Kidney capillary endothelial cell (primary cell): ENCODE results near the gene GALC.
A peak's percentile ranks its signal among the peaks of the same experiment; 100 is the strongest.

Experiments
- DNase-seq: peaks from one replicate; pipeline ENCODE4 v3.0.0-alpha.2; 2018; ENCODE audit warnings: low spot score

GALC gene

DNA sequence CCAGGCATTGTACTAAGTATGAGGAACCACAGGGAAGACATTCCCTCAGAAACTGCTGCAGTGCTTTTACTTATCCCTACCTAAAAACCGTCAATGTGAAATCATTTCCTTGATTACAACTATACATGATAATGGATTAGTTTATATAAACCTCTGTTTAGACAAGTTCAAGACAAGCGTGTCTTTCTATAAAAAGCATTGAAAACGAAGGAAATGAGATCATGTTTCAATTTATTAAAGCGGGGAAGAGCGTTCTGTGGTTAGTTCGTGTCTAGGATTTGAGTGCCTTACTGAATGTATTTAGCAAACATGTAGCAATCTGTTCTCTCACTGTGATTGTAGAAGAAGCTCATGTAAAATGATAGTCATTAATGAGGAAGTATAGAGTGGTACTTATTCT, 37.5 kb downstream of the GALC start:
- no peak for DNase-seq

GRCh38 chr14:87952307-87953094, 40.5 kb downstream of the GALC start:
- DNase-seq, result no peak

GRCh38 chr14:87944987-87945604, 47.9 kb downstream of the GALC start:
- peak; percentile 60 for DNase-seq

DNA sequence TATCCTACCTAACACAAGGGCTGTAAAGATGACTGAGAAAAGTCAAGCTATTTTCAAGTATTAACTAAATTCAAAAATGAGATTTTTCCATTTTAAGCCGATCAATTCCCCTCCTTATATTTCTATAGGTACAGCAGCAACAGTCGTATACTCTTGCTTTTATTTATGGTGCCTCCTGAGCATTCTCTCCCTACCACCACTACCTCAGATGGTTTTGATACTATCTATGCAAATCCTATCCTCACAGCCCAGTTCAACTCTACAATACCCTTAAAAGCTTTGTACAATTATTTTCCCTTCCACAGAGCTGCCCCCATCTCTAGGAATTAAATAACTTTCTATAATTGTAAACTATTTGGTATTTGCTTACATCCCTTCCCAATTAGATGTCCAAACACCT, 52.1 kb downstream of the GALC start:
- no peak for DNase-seq

DNA sequence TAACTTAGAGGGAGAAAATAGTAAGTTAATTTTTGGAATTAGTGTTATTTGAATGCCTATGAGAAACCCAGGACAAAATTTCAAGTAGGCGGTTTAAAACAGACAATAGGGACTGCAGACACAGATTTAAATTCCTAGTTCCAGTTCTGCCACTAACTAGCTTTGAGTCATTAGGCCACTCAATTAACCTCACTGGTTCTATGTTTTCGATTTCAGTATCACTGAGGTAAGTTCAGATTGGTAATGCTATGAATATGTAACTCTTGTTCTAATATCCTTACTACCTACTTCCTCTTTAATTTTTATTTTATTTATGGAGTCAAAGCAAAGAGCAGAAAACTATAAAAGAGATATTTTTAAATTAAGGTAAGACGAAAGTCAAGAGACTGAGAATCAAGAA, 52.6 kb downstream of the GALC start:
- DNase-seq, result no peak

GRCh38 chr14:87935886-87936285, 57.1 kb downstream of the GALC start:
- no peak for DNase-seq

- no peak for DNase-seq
Measured at GRCh38 chr14:87935081-87935828, 57.7 kb downstream of the GALC start.

- no peak for DNase-seq
Measured at GRCh38 chr14:87934185-87934584, 58.8 kb downstream of the GALC start.

- DNase-seq, result no peak
Measured at GRCh38 chr14:87916886-87917275, 76.1 kb downstream of the GALC start.

- no peak for DNase-seq
Measured at GRCh38 chr14:87916103-87916885, 76.7 kb downstream of the GALC start.

DNA sequence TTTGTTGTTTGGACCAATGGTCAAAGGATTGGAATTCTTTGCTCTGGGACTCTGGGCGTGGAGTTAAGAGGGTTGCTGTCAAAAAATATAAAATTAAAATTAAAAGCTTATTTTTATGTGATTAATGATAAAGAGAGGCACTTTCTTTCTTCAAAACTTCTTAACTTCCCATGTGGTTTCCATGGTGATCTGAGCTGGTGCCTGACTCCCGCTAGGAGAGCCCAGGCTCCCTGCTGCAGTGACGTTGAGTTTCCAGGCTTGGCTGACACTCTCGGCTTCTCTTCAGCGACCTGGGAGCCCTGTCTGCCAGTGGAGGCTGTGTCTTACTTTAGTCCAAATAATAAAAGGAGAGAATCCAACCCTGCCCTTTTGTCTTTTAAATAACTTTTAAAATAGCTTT, 84.4 kb downstream of the GALC start:
- DNase-seq, result no peak

GRCh38 chr14:87901652-87902051, 91.3 kb downstream of the GALC start:
- DNase-seq, result no peak

GRCh38 chr14:87901236-87901635, 91.7 kb downstream of the GALC start:
- peak; percentile 51 for DNase-seq

DNA sequence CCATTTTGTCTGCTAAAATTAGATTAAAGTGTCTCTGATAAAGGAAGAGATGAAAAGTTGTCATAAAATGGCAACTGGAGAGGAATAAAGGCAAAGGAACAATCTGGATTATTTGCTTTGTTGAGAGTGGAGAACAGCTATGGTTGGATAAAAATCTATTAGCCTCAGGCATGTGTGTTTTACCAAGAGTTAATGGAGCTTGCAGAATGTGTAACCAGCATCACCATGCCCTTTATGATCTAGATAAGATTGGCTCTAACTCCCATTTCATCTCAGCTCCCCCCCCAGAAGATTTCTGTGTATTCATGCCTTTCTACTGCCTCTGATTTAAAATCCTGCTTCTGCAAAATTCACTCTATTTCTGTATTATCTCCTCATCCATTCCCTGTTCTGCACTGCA, 93.8 kb downstream of the GALC start:
- DNase-seq, result no peak

- no peak for DNase-seq
Measured at GRCh38 chr14:87898301-87898700, 94.7 kb downstream of the GALC start.

GRCh38 chr14:87896393-87897380, 96.3 kb downstream of the GALC start:
- DNase-seq, result peak; percentile 85

- no peak for DNase-seq
Measured at GRCh38 chr14:87894920-87895319, 98.1 kb downstream of the GALC start.

DNA sequence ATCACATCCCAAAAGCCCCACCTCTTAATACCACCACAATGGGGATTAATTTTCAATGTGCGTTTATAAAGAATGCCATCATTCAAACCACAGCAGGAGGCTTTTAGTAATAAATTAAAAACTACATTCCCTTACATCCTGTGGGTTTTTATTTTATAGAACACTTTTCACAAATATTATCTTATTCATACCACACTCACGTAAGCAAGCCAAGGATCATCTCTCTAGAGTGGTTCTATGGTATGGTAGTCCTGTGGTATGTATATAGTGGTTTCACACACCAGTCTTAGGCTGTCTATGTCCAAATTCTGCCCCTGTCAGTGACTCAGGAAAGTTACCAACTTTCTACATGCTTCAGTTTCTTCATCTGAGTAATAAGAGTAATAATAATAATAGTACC, 100.2 kb downstream of the GALC start:
- no peak for DNase-seq

DNA sequence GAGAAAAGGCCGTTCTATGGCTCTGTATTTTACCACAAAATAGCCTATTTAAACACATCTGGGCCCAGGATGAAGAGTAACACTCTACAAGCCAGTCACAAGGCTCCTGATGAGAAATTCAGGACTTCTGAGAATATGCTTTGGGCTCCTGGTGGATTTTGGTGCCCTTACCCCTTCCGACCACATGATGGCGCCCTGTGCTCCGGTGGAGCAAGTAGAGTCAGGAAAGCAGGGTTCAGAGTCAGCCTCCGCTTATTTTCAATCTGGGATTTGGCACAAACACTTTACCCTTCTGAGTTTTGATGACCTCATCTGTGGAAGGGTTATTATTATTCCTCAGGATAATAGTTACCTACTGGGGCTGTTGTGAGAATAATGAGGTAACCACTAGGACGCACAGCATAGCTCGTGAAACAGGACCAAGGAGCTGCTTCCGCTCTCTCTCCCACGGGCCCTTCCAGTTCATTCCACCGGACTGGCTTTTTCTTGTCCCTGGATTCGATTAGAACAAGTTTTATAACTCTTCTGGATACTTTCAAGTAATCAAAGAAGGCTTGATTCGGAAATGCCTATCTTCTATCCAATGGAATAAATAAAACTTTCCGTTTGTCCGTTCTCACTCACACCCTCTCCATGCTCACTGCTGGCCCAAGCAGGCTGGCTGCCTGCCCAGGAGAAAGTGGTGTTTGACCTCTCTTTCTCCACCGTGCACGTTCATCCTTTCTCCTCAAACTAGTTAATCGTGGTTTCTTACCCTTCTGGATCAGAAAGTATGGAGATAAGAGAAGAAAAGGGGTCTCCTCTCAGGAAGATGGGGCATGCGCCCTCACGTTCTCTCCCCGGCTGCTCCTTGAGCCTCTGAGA, 104.6 kb downstream of the GALC start:
- DNase-seq, result no peak

DNA sequence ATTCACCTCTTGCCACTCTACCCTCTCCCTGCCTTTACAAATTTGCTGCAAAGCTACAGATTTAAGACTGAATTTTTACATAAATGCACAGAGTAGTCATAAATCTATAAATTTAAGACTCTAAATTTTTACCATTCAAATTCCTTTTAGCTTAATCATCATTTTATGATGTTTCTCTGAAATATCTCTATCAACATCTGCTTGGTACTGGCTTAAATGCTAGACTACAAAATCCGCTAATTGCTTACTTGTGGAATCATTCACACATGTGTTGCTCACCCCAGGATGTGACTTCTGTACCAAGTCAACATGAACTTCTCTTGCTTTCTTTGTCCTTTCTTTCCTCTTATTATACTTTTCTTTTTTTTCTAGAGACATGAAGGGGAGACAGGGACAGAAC, 109.2 kb downstream of the GALC start:
- DNase-seq, result no peak
